Activated naive CD8-positive, alpha-beta T cell treated with anti-CD3 and anti-CD28 coated beads for 36 hours (primary cell): Measurements from ENCODE around the gene LUZP2. TPM values are rescaled to one million over a fixed set of nuclear protein-coding genes. Genes with fewer than 3 reads are reported as not detected.

Experiments
- DNase-seq: peaks from one replicate; pipeline ENCODE4 v3.0.0; 2021
- H3K27ac Mint-ChIP-seq: one replicate; pipeline ENCODE4 v1.8.0; 2022; ENCODE audit warnings: mild to moderate bottlenecking, moderate library complexity, mixed read lengths
- H3K27me3 Mint-ChIP-seq: one replicate; pipeline ENCODE4 v1.8.0; 2022; ENCODE audit warnings: mild to moderate bottlenecking, mixed read lengths
- H3K36me3 Mint-ChIP-seq: one replicate; pipeline ENCODE4 v1.8.0; 2021; ENCODE audit warnings: mild to moderate bottlenecking, mixed read lengths
- H3K4me1 Mint-ChIP-seq: one replicate; pipeline ENCODE4 v1.8.0; 2021; ENCODE audit warnings: mixed read lengths
- H3K4me3 Mint-ChIP-seq: one replicate; pipeline ENCODE4 v1.8.0; 2022; ENCODE audit warnings: mild to moderate bottlenecking, moderate library complexity, mixed read lengths
- H3K9me3 Mint-ChIP-seq: one replicate; pipeline ENCODE4 v1.8.0; 2022; ENCODE audit warnings: mixed read lengths
- total RNA-seq, 2 experiments: library from RNA; stranded (reverse); gene quantifications; one replicate each; pipeline ENCODE4 v1.2.3, GENCODE V29; 2021

LUZP2 gene
- total RNA-seq, 2 experiments from 2014 or later = not detected

- Mint-ChIP-seq H3K4me1 (no peaks in the 10 kb centered on the region), H3K27ac (no peak overlapping the region), H3K36me3 (no peaks in the 10 kb centered on the region), H3K9me3 (no peaks in the 10 kb centered on the region), H3K27me3 (no peaks in the 10 kb centered on the region), H3K4me3 (no peak overlapping the region)
- no peak for DNase-seq
Measured at GRCh38 chr11:24755260-24755839, 258.5 kb downstream of the LUZP2 start.

GRCh38 chr11:24759742-24760141 lies 262.9 kb downstream of the LUZP2 start:
- H3K4me1 Mint-ChIP-seq = no peaks in the 10 kb centered on the region
- no peaks in the 10 kb centered on the region for H3K36me3 Mint-ChIP-seq
- no peaks in the 10 kb centered on the region for H3K9me3 Mint-ChIP-seq

GRCh38 chr11:24760681-24761080 lies 263.8 kb downstream of the LUZP2 start:
- Mint-ChIP-seq H3K27ac (no peak overlapping the region), H3K4me3 (no peak overlapping the region), H3K27me3 (no peaks in the 10 kb centered on the region), H3K9me3 (no peaks in the 10 kb centered on the region), H3K36me3 (no peaks in the 10 kb centered on the region), H3K4me1 (no peaks in the 10 kb centered on the region)
- DNase-seq = no peak

More at GRCh38 chr11:24759742-24760141, 262.9 kb downstream of the LUZP2 start:
- Mint-ChIP-seq H3K27me3 (no peaks in the 10 kb centered on the region), H3K27ac (no peak overlapping the region), H3K4me3 (no peak overlapping the region)
- no peak for DNase-seq

GRCh38 chr11:24762076-24762475 lies 265.2 kb downstream of the LUZP2 start:
- no peaks in the 10 kb centered on the region for H3K9me3 Mint-ChIP-seq
- H3K27ac Mint-ChIP-seq = no peak overlapping the region
- no peak for DNase-seq
- H3K4me1 Mint-ChIP-seq = no peaks in the 10 kb centered on the region
- H3K27me3 Mint-ChIP-seq = no peaks in the 10 kb centered on the region
- H3K4me3 Mint-ChIP-seq = no peak overlapping the region
- no peaks in the 10 kb centered on the region for H3K36me3 Mint-ChIP-seq

GRCh38 chr11:24767411-24767810 lies 270.6 kb downstream of the LUZP2 start:
- Mint-ChIP-seq H3K9me3 (no peaks in the 10 kb centered on the region), H3K36me3 (no peaks in the 10 kb centered on the region), H3K27me3 (no peaks in the 10 kb centered on the region), H3K4me3 (no peak overlapping the region), H3K27ac (no peak overlapping the region), H3K4me1 (no peaks in the 10 kb centered on the region)
- no peak for DNase-seq

GRCh38 chr11:24773322-24773721 lies 276.5 kb downstream of the LUZP2 start:
- Mint-ChIP-seq H3K9me3 (no peaks in the 10 kb centered on the region), H3K4me3 (no peak overlapping the region), H3K27ac (no peak overlapping the region), H3K4me1 (no peaks in the 10 kb centered on the region), H3K36me3 (no peaks in the 10 kb centered on the region), H3K27me3 (no peaks in the 10 kb centered on the region)
- no peak for DNase-seq

GRCh38 chr11:24779791-24780190 lies 282.9 kb downstream of the LUZP2 start:
- Mint-ChIP-seq H3K27ac (no peak overlapping the region), H3K27me3 (no peaks in the 10 kb centered on the region), H3K9me3 (no peaks in the 10 kb centered on the region), H3K4me3 (no peak overlapping the region), H3K36me3 (no peaks in the 10 kb centered on the region), H3K4me1 (no peaks in the 10 kb centered on the region)
- DNase-seq = no peak

GRCh38 chr11:24781288-24781687 lies 284.4 kb downstream of the LUZP2 start:
- no peaks in the 10 kb centered on the region for H3K4me1 Mint-ChIP-seq
- peaks cover 1% of the 10 kb centered on the region for H3K9me3 Mint-ChIP-seq
- no peaks in the 10 kb centered on the region for H3K27me3 Mint-ChIP-seq
- DNase-seq = no peak
- no peaks in the 10 kb centered on the region for H3K36me3 Mint-ChIP-seq
- H3K27ac Mint-ChIP-seq = no peak overlapping the region
- no peak overlapping the region for H3K4me3 Mint-ChIP-seq

- no peak overlapping the region for H3K27ac Mint-ChIP-seq
- no peak for DNase-seq
- H3K4me1 Mint-ChIP-seq = no peaks in the 10 kb centered on the region
- no peaks in the 10 kb centered on the region for H3K36me3 Mint-ChIP-seq
- H3K4me3 Mint-ChIP-seq = no peak overlapping the region
- peaks cover 4% of the 10 kb centered on the region for H3K9me3 Mint-ChIP-seq
- H3K27me3 Mint-ChIP-seq = no peaks in the 10 kb centered on the region
Measured at GRCh38 chr11:24793479-24793878, 296.6 kb downstream of the LUZP2 start.

- H3K4me3 Mint-ChIP-seq = no peak overlapping the region
- H3K27ac Mint-ChIP-seq = no peak overlapping the region
- H3K9me3 Mint-ChIP-seq = peaks cover 4% of the 10 kb centered on the region
- H3K4me1 Mint-ChIP-seq = no peaks in the 10 kb centered on the region
- no peak for DNase-seq
- H3K27me3 Mint-ChIP-seq = no peaks in the 10 kb centered on the region
- no peaks in the 10 kb centered on the region for H3K36me3 Mint-ChIP-seq
Measured at GRCh38 chr11:24794064-24794463, 297.2 kb downstream of the LUZP2 start.

- Mint-ChIP-seq H3K36me3 (no peaks in the 10 kb centered on the region), H3K27ac (no peak overlapping the region)
Measured at GRCh38 chr11:24805671-24806070, 308.8 kb downstream of the LUZP2 start.

GRCh38 chr11:24808173-24808572 lies 311.3 kb downstream of the LUZP2 start:
- H3K9me3 Mint-ChIP-seq = peaks cover 7% of the 10 kb centered on the region
- no peak overlapping the region for H3K4me3 Mint-ChIP-seq
- no peak for DNase-seq
- H3K4me1 Mint-ChIP-seq = no peaks in the 10 kb centered on the region
- H3K36me3 Mint-ChIP-seq = no peaks in the 10 kb centered on the region
- no peak overlapping the region for H3K27ac Mint-ChIP-seq
- H3K27me3 Mint-ChIP-seq = no peaks in the 10 kb centered on the region

More at GRCh38 chr11:24805671-24806070, 308.8 kb downstream of the LUZP2 start:
- Mint-ChIP-seq H3K9me3 (peaks cover 3% of the 10 kb centered on the region), H3K4me3 (no peak overlapping the region), H3K4me1 (no peaks in the 10 kb centered on the region), H3K27me3 (no peaks in the 10 kb centered on the region)
- DNase-seq = no peak

- Mint-ChIP-seq H3K27ac (no peak overlapping the region), H3K9me3 (no peaks in the 10 kb centered on the region), H3K27me3 (no peaks in the 10 kb centered on the region), H3K4me3 (no peak overlapping the region), H3K36me3 (no peaks in the 10 kb centered on the region), H3K4me1 (no peaks in the 10 kb centered on the region)
- no peak for DNase-seq
Measured at GRCh38 chr11:24819006-24819405, 322.2 kb downstream of the LUZP2 start.

GRCh38 chr11:24819863-24820434 lies 323.1 kb downstream of the LUZP2 start:
- no peaks in the 10 kb centered on the region for H3K36me3 Mint-ChIP-seq
- no peak for DNase-seq
- no peak overlapping the region for H3K27ac Mint-ChIP-seq
- H3K9me3 Mint-ChIP-seq = no peaks in the 10 kb centered on the region
- H3K4me1 Mint-ChIP-seq = no peaks in the 10 kb centered on the region
- no peak overlapping the region for H3K4me3 Mint-ChIP-seq
- no peaks in the 10 kb centered on the region for H3K27me3 Mint-ChIP-seq

- H3K27me3 Mint-ChIP-seq = no peaks in the 10 kb centered on the region
- no peaks in the 10 kb centered on the region for H3K4me1 Mint-ChIP-seq
- no peak overlapping the region for H3K4me3 Mint-ChIP-seq
- no peaks in the 10 kb centered on the region for H3K36me3 Mint-ChIP-seq
- no peak overlapping the region for H3K27ac Mint-ChIP-seq
- peaks cover 3% of the 10 kb centered on the region for H3K9me3 Mint-ChIP-seq
- no peak for DNase-seq
Measured at GRCh38 chr11:24820541-24820940, 323.7 kb downstream of the LUZP2 start.

- Mint-ChIP-seq H3K27me3 (no peaks in the 10 kb centered on the region), H3K36me3 (no peaks in the 10 kb centered on the region), H3K4me3 (no peak overlapping the region), H3K27ac (no peak overlapping the region), H3K4me1 (no peaks in the 10 kb centered on the region), H3K9me3 (peaks cover 3% of the 10 kb centered on the region)
- no peak for DNase-seq
Measured at GRCh38 chr11:24828938-24829605, 332.2 kb downstream of the LUZP2 start.
